B cell (primary cell): Measurements from ENCODE around the gene JCAD. TPM values are rescaled to one million over a fixed set of nuclear protein-coding genes. Genes with fewer than 3 reads are reported as not detected.

Experiments used
- ATAC-seq: fragments of 200-7000 bp; cut with Tn5 transposase; one replicate; pipeline ENCODE4 v1.10.0; 2021; ENCODE audit warnings: low read depth, mild to moderate bottlenecking, moderate number of reproducible peaks, moderate library complexity
- CTCF ChIA-PET: fragments of 350-600 bp; sonication (Branson Sonifier 250); formaldehyde crosslinking; loops from one replicate; lab custom pipeline; 2021; ENCODE audit warnings: antibody characterized with exemption, inconsistent platforms; lab: Charles Lee
- POLR2A ChIA-PET: fragments of 350-600 bp; sonication (Branson Sonifier 250); formaldehyde crosslinking; loops from one replicate; lab custom pipeline; 2021; ENCODE audit warnings: antibody characterized with exemption; lab: Charles Lee
- DNase-seq: peaks from one replicate; pipeline ENCODE4 v3.0.0; 2013
- H2AFZ ChIP-seq: 2 replicates; pipeline ENCODE4 v1.6.1; 2012; ENCODE audit warnings: mild to moderate bottlenecking, low read depth, low read length; ENCODE audit not compliant: insufficient read depth, poor library complexity, severe bottlenecking
- H3K27ac ChIP-seq, 2 donors: 1 replicate in 1 of 2; 2 replicates in 1 of 2; pipeline ENCODE4 v1.5.1; 2012 to 2013; ENCODE audit warnings: low read length in 2 of 2, mild to moderate bottlenecking in 2 of 2, moderate library complexity in 1 of 2
- H3K27me3 ChIP-seq, 4 experiments: fragments of 200-600 bp in 1 of 4; sonication (generic) in 1 of 4; replicated peaks in 1 of 4; 1 replicate in 2 of 4; 2 replicates in 2 of 4; pipeline versions ENCODE4 v1.6.1 to v1.7.0; 2013 to 2016; ENCODE audit warnings: low read length in 3 of 4, mild to moderate bottlenecking in 2 of 4, mixed read lengths in 1 of 4, moderate library complexity in 1 of 4; ENCODE audit not compliant: insufficient read depth in 4 of 4, control insufficient read depth in 3 of 4; ENCODE audit errors: control extremely low read depth in 1 of 4
- H3K36me3 ChIP-seq, 2 experiments: replicated peaks in 1 of 2; 1 replicate in 1 of 2; 2 replicates in 1 of 2; pipeline versions ENCODE4 v1.6.1 to v1.7.1; 2013; ENCODE audit warnings: low read length in 1 of 2; ENCODE audit not compliant: insufficient read depth in 2 of 2, control insufficient read depth in 1 of 2; ENCODE audit errors: control extremely low read depth in 1 of 2, extremely low read depth in 1 of 2
- H3K4me1 ChIP-seq, 2 donors: fragments of 200-600 bp in 1 of 2; sonication (generic) in 1 of 2; 1 replicate in 1 of 2; 2 replicates in 1 of 2; pipeline versions ENCODE4 v1.5.1 to v1.6.1; 2013 to 2017; ENCODE audit warnings: low read length in 2 of 2; ENCODE audit not compliant: control insufficient read depth in 2 of 2, insufficient read depth in 2 of 2
- H3K4me2 ChIP-seq: replicated peaks from 2 replicates; pipeline ENCODE3; 2012; ENCODE audit warnings: mild to moderate bottlenecking, low read depth, low read length; ENCODE audit not compliant: poor library complexity, severe bottlenecking
- H3K4me3 ChIP-seq, 5 experiments: fragments of 200-600 bp in 1 of 5; sonication (generic) in 1 of 5; 1 replicate in 3 of 5; 2 replicates in 2 of 5; pipeline versions ENCODE4 v1.5.1 to v1.7.0; 2011 to 2016; ENCODE audit warnings: low read length in 4 of 5, mild to moderate bottlenecking in 4 of 5, low read depth in 2 of 5, control low read depth in 1 of 5, moderate library complexity in 1 of 5; ENCODE audit not compliant: insufficient read depth in 1 of 5; ENCODE audit errors: control extremely low read depth in 1 of 5, extremely low read depth in 1 of 5
- H3K79me2 ChIP-seq: fragments of 200-600 bp; sonication (generic); one replicate; pipeline ENCODE4 v1.6.0; 2016; ENCODE audit warnings: low read length; ENCODE audit not compliant: control insufficient read depth, insufficient read depth
- H3K9ac ChIP-seq: fragments of 200-600 bp; sonication (generic); 2 replicates; pipeline ENCODE4 v1.6.1; 2017; ENCODE audit warnings: mild to moderate bottlenecking, low read length, moderate library complexity
- H3K9me3 ChIP-seq, 3 donors: one replicate each; pipeline versions ENCODE4 v1.6.1 to v1.7.1; 2013; ENCODE audit warnings: low read length in 2 of 3; ENCODE audit not compliant: control insufficient read depth in 2 of 3, insufficient read depth in 1 of 3; ENCODE audit errors: control extremely low read depth in 1 of 3
- H4K20me1 ChIP-seq: 2 replicates; pipeline ENCODE4 v1.6.0; 2012; ENCODE audit warnings: mild to moderate bottlenecking, low read length; ENCODE audit not compliant: insufficient read depth, control insufficient read depth, poor library complexity, severe bottlenecking
- H3K27ac Mint-ChIP-seq: one replicate; pipeline ENCODE4 v1.8.0; 2021; ENCODE audit warnings: mixed read lengths
- H3K27me3 Mint-ChIP-seq: one replicate; pipeline ENCODE4 v1.8.0; 2021; ENCODE audit warnings: mixed read lengths
- H3K4me1 Mint-ChIP-seq: one replicate; pipeline ENCODE4 v1.8.0; 2021; ENCODE audit warnings: mixed read lengths
- H3K4me3 Mint-ChIP-seq: one replicate; pipeline ENCODE4 v1.8.0; 2021; ENCODE audit warnings: mixed read lengths
- H3K9me3 Mint-ChIP-seq: one replicate; pipeline ENCODE4 v1.8.0; 2022; ENCODE audit warnings: mixed read lengths; ENCODE audit not compliant: insufficient read depth
- CTCF ChIP-seq: fragments of 200-600 bp; IDR thresholded peaks from one replicate; pipeline ENCODE4 v1.8.0; 2022; ENCODE audit warnings: antibody characterized with exemption, mild to moderate bottlenecking
- EZH2 ChIP-seq: IDR thresholded peaks from 2 replicates; pipeline ENCODE4 v1.6.1; 2012; ENCODE audit warnings: borderline replicate concordance, low read depth, mild to moderate bottlenecking, moderate library complexity, low read length; ENCODE audit not compliant: insufficient read depth, poor library complexity, severe bottlenecking
- WGBS: methylation state at CpG from one replicate; pipeline ENCODE4 v1.1.5; 2013; ENCODE audit warnings: missing lambda C conversion rate; ENCODE audit not compliant: insufficient coverage; 5-methylcytosine and 5-hydroxymethylcytosine counted together
- intact Hi-C: fragments of 100-400 bp; cut with micrococcal nuclease; formaldehyde crosslinking; loops from one replicate; pipeline ENCODE4 v1.10.0; 2022
- polyA plus RNA-seq: library from polyadenylated mRNA; depleted of rRNA; stranded (reverse); fragments of >200 nt; gene quantifications from 2 replicates; pipeline ENCODE4 v1.2.3, GENCODE V29; 2012
- total RNA-seq, 2 donors: library from RNA; stranded (reverse); fragments of 120-200 nt in 1 of 2; gene quantifications; 1 replicate in 1 of 2; 2 replicates in 1 of 2; pipeline versions ENCODE4 v1.2.3 to v1.2.4, GENCODE V29; 2013 to 2022

The JCAD gene
- total and polyA plus RNA-seq, 2 donors (not counting 1 experiment from before 2014, with no cell fraction given), result 0.37 TPM; not detected in 1

DNA sequence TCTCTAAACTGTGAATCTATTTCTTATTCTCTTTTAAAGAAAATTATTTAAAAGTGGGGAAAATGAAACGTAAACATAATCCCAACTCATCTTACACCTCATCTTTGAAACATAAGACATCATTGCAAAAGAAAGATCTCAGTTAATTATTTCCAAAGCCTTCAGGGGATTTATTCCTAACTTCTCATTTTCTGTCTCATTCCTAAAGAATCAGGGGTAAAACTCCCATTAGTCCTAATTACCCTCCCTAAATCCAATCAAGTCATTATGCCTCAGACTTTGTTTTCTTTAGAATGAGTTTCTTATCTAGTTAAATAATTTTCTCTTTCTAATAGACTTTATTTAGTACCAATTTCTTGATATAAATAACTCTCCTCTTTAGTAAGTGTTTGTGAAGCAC lies 39.7 kb upstream of the JCAD start:
- H3K9ac ChIP-seq, result no peak overlapping the region
- H3K4me1 ChIP-seq, result no peaks in the 10 kb centered on the region
- no peak overlapping the region for H3K27ac ChIP-seq
- H3K79me2 ChIP-seq, result no peaks in the 10 kb centered on the region
- H3K27me3 ChIP-seq, result no peaks in the 10 kb centered on the region
- TF ChIP-seq CTCF (no peak), EZH2 (no peak)
- intact Hi-C loops, result no loop called here
- DNase-seq (no peak), ATAC-seq (no peak)
- no peak overlapping the region for H3K4me2 ChIP-seq
- H2AFZ ChIP-seq, result no peak overlapping the region
- Mint-ChIP-seq H3K27me3 (peaks cover 5% of the 10 kb centered on the region), H3K4me3 (no peak overlapping the region), H3K9me3 (peaks cover 3% of the 10 kb centered on the region), H3K4me1 (no peaks in the 10 kb centered on the region), H3K27ac (no peak overlapping the region)
- no CpG with 5 or more reads among the region's 1 CpG for WGBS
- no peak overlapping the region for H3K4me3 ChIP-seq
- no peaks in the 10 kb centered on the region for H3K36me3 ChIP-seq
- CTCF ChIA-PET, result no interaction called here
- H4K20me1 ChIP-seq, result no peaks in the 10 kb centered on the region
- peaks cover 0 to 4% (median 2%) of the 10 kb centered on the region in 3 donors for H3K9me3 ChIP-seq
- POLR2A ChIA-PET, result no interaction called here

DNA sequence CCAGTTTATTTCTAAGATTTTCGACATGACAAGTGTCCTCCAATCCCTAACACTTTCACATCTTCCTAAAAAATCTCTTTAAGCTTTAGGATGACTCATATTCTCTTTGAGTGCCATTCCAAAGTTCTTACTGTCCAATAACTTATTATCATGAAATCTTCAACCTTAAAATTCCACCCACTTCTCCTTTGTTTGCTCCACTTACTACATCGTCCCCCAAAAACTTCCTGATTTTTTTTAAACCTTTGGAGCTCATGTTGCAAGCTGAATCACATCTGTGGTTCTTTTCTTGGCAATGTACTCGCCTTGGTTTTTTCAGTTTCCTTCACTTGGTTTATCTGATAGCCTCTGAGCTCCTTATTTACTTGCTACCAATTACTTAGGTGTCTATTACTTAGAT lies 39.2 kb upstream of the JCAD start:
- Histone ChIP-seq H3K27ac (no peak overlapping the region), H4K20me1 (no peaks in the 10 kb centered on the region), H3K79me2 (no peaks in the 10 kb centered on the region), H3K9me3 (peaks cover 0 to 4% (median 2%) of the 10 kb centered on the region in 3 donors), H3K4me1 (no peaks in the 10 kb centered on the region), H3K4me3 (no peak overlapping the region), H3K27me3 (no peaks in the 10 kb centered on the region), H3K4me2 (no peak overlapping the region), H2AFZ (no peak overlapping the region), H3K9ac (no peak overlapping the region), H3K36me3 (no peaks in the 10 kb centered on the region)
- peaks cover 5% of the 10 kb centered on the region for H3K27me3 Mint-ChIP-seq
- TF ChIP-seq EZH2, result no peak
- no peak for TF ChIP-seq CTCF
- ChIA-PET CTCF (no interaction called here), POLR2A (no interaction called here)
- H3K4me1 Mint-ChIP-seq, result no peaks in the 10 kb centered on the region
- intact Hi-C loops, result no loop called here
- peaks cover 3% of the 10 kb centered on the region for H3K9me3 Mint-ChIP-seq
- 25% methylated on average over 2 of the region's 3 CpGs for WGBS
- no peak overlapping the region for H3K4me3 Mint-ChIP-seq
- DNase-seq (no peak), ATAC-seq (no peak)
- H3K27ac Mint-ChIP-seq, result no peak overlapping the region
